ENCODE data around the gene HS6ST1.
A peak's percentile ranks its signal among the peaks of the same experiment; 100 is the strongest.

Gene HS6ST1

DNA sequence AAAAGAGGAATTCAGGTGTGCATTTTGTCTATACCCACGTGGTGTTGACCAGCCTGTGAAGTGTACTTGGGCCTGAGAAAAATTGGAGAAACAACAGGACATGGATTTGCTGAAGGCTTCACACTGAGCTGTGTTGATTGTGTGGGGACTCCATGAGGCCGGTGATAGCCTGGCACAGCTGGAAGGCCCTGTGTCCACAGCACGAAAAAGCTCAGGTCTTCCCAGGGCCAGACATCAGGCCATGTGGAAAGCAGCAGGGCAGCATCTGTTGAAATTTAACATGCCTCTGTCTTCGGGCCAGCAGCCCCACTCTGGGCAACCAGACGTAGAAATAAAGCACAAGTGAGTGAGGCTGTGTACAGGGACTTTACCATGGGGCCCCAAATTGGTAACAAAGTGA is 84.1 kb downstream of the HS6ST1 start:
- DNase-seq, result no peak
- Histone ChIP-seq H3K14ac (ENCODE audit: low read length in 2 of 2) (peak overlapping the region in 1 of 2 experiments; percentile 28), H3K4me1 (ENCODE audit: control insufficient read depth, insufficient read depth, low read depth, low read length) (peaks cover 15% of the 10 kb centered on the region), H2AK5ac (ENCODE audit: low read length, severe bottlenecking) (no peak overlapping the region), H3K4me3 (ENCODE audit: insufficient read depth in 1 of 2, low read depth in 1 of 2, low read length in 2 of 2) (no peak overlapping the region), H3K9me3 (ENCODE audit: control insufficient read depth, low read length) (no peaks in the 10 kb centered on the region), H3K4ac (ENCODE audit: low read depth in 1 of 2, low read length in 2 of 2) (no peak overlapping the region), H3K27ac (ENCODE audit: low read length, poor library complexity, severe bottlenecking) (no peak overlapping the region), H3K79me1 (replicated peaks; ENCODE audit: low read length, poor library complexity, severe bottlenecking) (no peaks in the 10 kb centered on the region), H3K18ac (ENCODE audit: low read depth in 1 of 2, low read length in 2 of 2) (no peak overlapping the region), H3K4me2 (ENCODE audit: low read length, poor library complexity, severe bottlenecking) (no peak overlapping the region), H3K36me3 (ENCODE audit: control insufficient read depth in 1 of 2, insufficient read depth in 2 of 2, low read depth in 1 of 2, low read length in 2 of 2) (no peaks in the 10 kb centered on the region), H2BK15ac (ENCODE audit: low read depth, poor library complexity, severe bottlenecking) (no peak overlapping the region), H2BK120ac (ENCODE audit: low read depth, low read length) (no peak overlapping the region), H2AFZ (ENCODE audit: low read depth, low read length) (no peak overlapping the region), H3K27me3 (ENCODE audit: control insufficient read depth in 1 of 2, insufficient read depth in 1 of 2, low read length in 2 of 2) (peaks cover 5 to 6% of the 10 kb centered on the region in 2 experiments), H3K9ac (ENCODE audit: low read length) (no peak overlapping the region), H4K8ac (ENCODE audit: low read length) (no peak overlapping the region), H3K23ac (ENCODE audit: low read length in 2 of 2) (no peak overlapping the region), H2BK5ac (ENCODE audit: low read depth, low read length, poor library complexity, severe bottlenecking) (no peak overlapping the region), H2BK12ac (ENCODE audit: low read length in 2 of 2) (no peak overlapping the region), H4K91ac (ENCODE audit: low read length) (no peak overlapping the region)
- 77% methylated on average over 5 of the region's 5 CpGs for WGBS

DNA sequence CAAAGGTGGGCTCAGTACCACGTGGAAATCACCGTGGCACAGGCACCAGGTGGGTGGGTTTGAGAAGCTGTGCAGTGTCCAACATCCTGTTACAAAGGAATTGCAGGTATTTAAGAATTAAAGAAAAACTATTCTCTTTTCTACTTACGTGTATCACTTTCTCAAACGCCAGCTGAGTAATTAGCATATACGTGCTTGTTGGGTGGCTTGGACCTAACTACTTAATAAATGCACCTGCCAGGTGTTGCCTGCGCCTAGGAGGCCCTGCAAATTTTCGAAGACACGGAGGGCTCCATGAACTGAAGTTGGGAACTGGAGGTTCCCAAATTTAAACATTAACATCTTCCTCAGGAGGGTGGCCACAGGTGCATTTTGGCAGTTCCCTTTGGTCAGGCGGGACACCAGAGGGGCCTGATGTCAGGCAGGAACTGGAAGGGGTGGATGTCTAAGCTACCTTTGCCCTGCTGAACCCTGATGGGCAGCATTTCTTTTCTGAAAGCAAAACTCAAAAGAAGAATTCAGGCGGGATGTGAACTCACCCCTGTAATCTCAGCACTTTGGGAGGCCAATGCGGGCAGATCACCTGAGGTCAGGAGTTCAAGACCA is 84.8 kb downstream of the HS6ST1 start:
- H3K4me3 ChIP-seq (ENCODE audit: insufficient read depth in 1 of 2, low read depth in 1 of 2, low read length in 2 of 2), result peak overlapping the region in 1 of 2 experiments; percentile 87
- no peak overlapping the region for H4K8ac ChIP-seq (ENCODE audit: low read length)
- no peak overlapping the region for H3K14ac ChIP-seq (ENCODE audit: low read length in 2 of 2)
- no peak overlapping the region for H2BK15ac ChIP-seq (ENCODE audit: low read depth, poor library complexity, severe bottlenecking)
- H3K27ac ChIP-seq (ENCODE audit: low read length, poor library complexity, severe bottlenecking), result no peak overlapping the region
- no peak overlapping the region for H2BK5ac ChIP-seq (ENCODE audit: low read depth, low read length, poor library complexity, severe bottlenecking)
- no peaks in the 10 kb centered on the region for H3K79me1 ChIP-seq (replicated peaks; ENCODE audit: low read length, poor library complexity, severe bottlenecking)
- peaks cover 15% of the 10 kb centered on the region for H3K4me1 ChIP-seq (ENCODE audit: control insufficient read depth, insufficient read depth, low read depth, low read length)
- H3K4ac ChIP-seq (ENCODE audit: low read depth in 1 of 2, low read length in 2 of 2), result no peak overlapping the region
- no peak overlapping the region for H2AK5ac ChIP-seq (ENCODE audit: low read length, severe bottlenecking)
- H2AFZ ChIP-seq (ENCODE audit: low read depth, low read length), result no peak overlapping the region
- H2BK12ac ChIP-seq (ENCODE audit: low read length in 2 of 2), result no peak overlapping the region
- DNase-seq, result no peak
- no peaks in the 10 kb centered on the region for H3K36me3 ChIP-seq (ENCODE audit: control insufficient read depth in 1 of 2, insufficient read depth in 2 of 2, low read depth in 1 of 2, low read length in 2 of 2)
- 48% methylated on average over 11 of the region's 11 CpGs for WGBS
- H3K4me2 ChIP-seq (ENCODE audit: low read length, poor library complexity, severe bottlenecking), result peak overlapping the region; percentile 100
- no peak overlapping the region for H2BK120ac ChIP-seq (ENCODE audit: low read depth, low read length)
- H3K9me3 ChIP-seq (ENCODE audit: control insufficient read depth, low read length), result no peaks in the 10 kb centered on the region
- no peak overlapping the region for H3K23ac ChIP-seq (ENCODE audit: low read length in 2 of 2)
- H4K91ac ChIP-seq (ENCODE audit: low read length), result no peak overlapping the region
- H3K27me3 ChIP-seq (ENCODE audit: control insufficient read depth in 1 of 2, insufficient read depth in 1 of 2, low read length in 2 of 2), result peaks cover 5 to 6% of the 10 kb centered on the region in 2 experiments
- no peak overlapping the region for H3K18ac ChIP-seq (ENCODE audit: low read depth in 1 of 2, low read length in 2 of 2)
- H3K9ac ChIP-seq (ENCODE audit: low read length), result no peak overlapping the region

DNA sequence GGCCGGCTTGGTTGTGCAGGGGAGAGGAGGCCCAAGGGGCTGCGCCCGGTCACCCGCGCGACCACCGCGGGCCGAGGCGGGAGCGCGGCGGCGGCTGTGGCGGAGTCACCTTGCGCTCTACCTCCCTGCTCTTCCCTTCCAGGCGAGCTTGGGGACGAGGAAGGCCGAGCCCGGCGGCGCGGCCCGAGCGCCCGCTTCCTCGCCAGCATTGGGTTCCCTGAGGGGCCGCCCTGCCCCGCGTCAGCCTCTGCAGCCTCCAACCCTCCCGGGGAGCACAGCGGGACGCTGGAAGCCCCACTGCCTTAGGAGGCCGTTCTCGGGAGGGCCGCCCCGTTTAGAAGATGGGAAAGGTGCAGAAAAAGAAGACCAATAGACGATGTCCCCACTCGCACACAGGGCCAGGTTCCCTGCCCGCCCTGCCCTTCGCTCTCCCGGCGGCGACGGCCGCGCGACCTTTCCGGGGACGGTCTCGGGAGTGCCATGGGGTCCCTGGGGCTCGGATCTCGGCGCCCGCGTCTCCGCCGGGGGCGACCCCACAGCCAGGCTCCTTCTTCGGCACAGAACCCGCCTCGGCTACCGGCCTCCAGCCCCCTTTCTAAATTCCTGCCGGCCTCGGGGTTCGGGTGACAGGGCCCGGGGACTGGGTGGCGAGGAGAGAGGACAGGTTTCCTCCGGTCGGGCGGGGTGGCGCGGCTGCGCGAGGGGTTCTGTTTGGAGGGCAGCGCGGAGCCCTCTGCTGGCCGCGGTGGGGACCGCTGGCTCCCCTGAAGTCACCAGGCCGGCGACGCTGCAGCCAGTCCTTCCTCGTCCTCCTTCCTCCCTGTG is 85.5 kb downstream of the HS6ST1 start:
- WGBS, result 2% methylated on average over 58 of the region's 84 CpGs

DNA sequence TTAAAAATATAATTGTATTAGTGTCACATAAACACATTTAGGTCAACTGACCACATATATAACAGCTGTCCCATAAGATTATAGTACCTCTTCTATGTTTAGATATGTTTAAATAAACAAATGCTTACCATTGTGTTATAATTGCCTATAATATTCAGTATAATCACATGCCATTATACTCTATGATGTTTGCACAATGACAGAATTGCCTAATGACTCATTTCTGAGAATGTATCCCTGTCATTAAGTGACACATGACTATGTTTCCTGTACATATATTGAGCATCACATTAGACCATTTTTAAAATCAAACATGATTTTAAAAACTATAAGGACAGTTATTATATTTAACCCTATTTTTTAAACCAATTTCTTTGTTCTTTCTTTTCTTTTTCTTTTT is 89.8 kb downstream of the HS6ST1 start:
- H2BK15ac ChIP-seq (ENCODE audit: low read depth, poor library complexity, severe bottlenecking), result no peak overlapping the region

More for the DNA sequence above, 85.5 kb downstream of the HS6ST1 start:
- peak overlapping the region; percentile 50 to 73 for H3K18ac ChIP-seq (ENCODE audit: low read depth in 1 of 2, low read length in 2 of 2)
- peak overlapping the region in 1 of 2 experiments; percentile 9 for H3K23ac ChIP-seq (ENCODE audit: low read length in 2 of 2)
- no peak overlapping the region for H3K4ac ChIP-seq (ENCODE audit: low read depth in 1 of 2, low read length in 2 of 2)
- H3K9ac ChIP-seq (ENCODE audit: low read length), result peak overlapping the region; percentile 79
- H3K27ac ChIP-seq (ENCODE audit: low read length, poor library complexity, severe bottlenecking), result no peak overlapping the region
- H3K9me3 ChIP-seq (ENCODE audit: control insufficient read depth, low read length), result no peaks in the 10 kb centered on the region
- H3K4me3 ChIP-seq (ENCODE audit: insufficient read depth in 1 of 2, low read depth in 1 of 2, low read length in 2 of 2), result peak overlapping the region; percentile 74 to 87
- H2BK15ac ChIP-seq (ENCODE audit: low read depth, poor library complexity, severe bottlenecking), result peak overlapping the region; percentile 60
- peaks cover 5 to 6% of the 10 kb centered on the region in 2 experiments for H3K27me3 ChIP-seq (ENCODE audit: control insufficient read depth in 1 of 2, insufficient read depth in 1 of 2, low read length in 2 of 2)
- H4K8ac ChIP-seq (ENCODE audit: low read length), result peak overlapping the region; percentile 47
- DNase-seq, result peak; percentile 77
- no peaks in the 10 kb centered on the region for H3K79me1 ChIP-seq (replicated peaks; ENCODE audit: low read length, poor library complexity, severe bottlenecking)
- H3K4me2 ChIP-seq (ENCODE audit: low read length, poor library complexity, severe bottlenecking), result peak overlapping the region; percentile 100
- peaks cover 15% of the 10 kb centered on the region for H3K4me1 ChIP-seq (ENCODE audit: control insufficient read depth, insufficient read depth, low read depth, low read length)
- peak overlapping the region; percentile 64 for H2BK120ac ChIP-seq (ENCODE audit: low read depth, low read length)
- no peak overlapping the region for H2AK5ac ChIP-seq (ENCODE audit: low read length, severe bottlenecking)
- H3K36me3 ChIP-seq (ENCODE audit: control insufficient read depth in 1 of 2, insufficient read depth in 2 of 2, low read depth in 1 of 2, low read length in 2 of 2), result no peaks in the 10 kb centered on the region
- H2AFZ ChIP-seq (ENCODE audit: low read depth, low read length), result peak overlapping the region; percentile 54
- H2BK5ac ChIP-seq (ENCODE audit: low read depth, low read length, poor library complexity, severe bottlenecking), result no peak overlapping the region
- H4K91ac ChIP-seq (ENCODE audit: low read length), result peak overlapping the region; percentile 53
- H2BK12ac ChIP-seq (ENCODE audit: low read length in 2 of 2), result peak overlapping the region; percentile 32 to 51
- H3K14ac ChIP-seq (ENCODE audit: low read length in 2 of 2), result peak overlapping the region in 1 of 2 experiments; percentile 73

More for the DNA sequence above, 89.8 kb downstream of the HS6ST1 start:
- Histone ChIP-seq H3K4me1 (ENCODE audit: control insufficient read depth, insufficient read depth, low read depth, low read length) (peaks cover 9% of the 10 kb centered on the region), H2BK5ac (ENCODE audit: low read depth, low read length, poor library complexity, severe bottlenecking) (no peak overlapping the region), H3K9ac (ENCODE audit: low read length) (no peak overlapping the region), H3K18ac (ENCODE audit: low read depth in 1 of 2, low read length in 2 of 2) (no peak overlapping the region), H3K23ac (ENCODE audit: low read length in 2 of 2) (no peak overlapping the region), H3K27ac (ENCODE audit: low read length, poor library complexity, severe bottlenecking) (no peak overlapping the region), H3K4ac (ENCODE audit: low read depth in 1 of 2, low read length in 2 of 2) (no peak overlapping the region), H2AFZ (ENCODE audit: low read depth, low read length) (no peak overlapping the region), H3K27me3 (ENCODE audit: control insufficient read depth in 1 of 2, insufficient read depth in 1 of 2, low read length in 2 of 2) (peaks cover 5 to 6% of the 10 kb centered on the region in 2 experiments), H3K9me3 (ENCODE audit: control insufficient read depth, low read length) (no peaks in the 10 kb centered on the region), H2BK12ac (ENCODE audit: low read length in 2 of 2) (no peak overlapping the region), H3K79me1 (replicated peaks; ENCODE audit: low read length, poor library complexity, severe bottlenecking) (no peaks in the 10 kb centered on the region), H2BK120ac (ENCODE audit: low read depth, low read length) (no peak overlapping the region), H2AK5ac (ENCODE audit: low read length, severe bottlenecking) (no peak overlapping the region), H3K14ac (ENCODE audit: low read length in 2 of 2) (no peak overlapping the region), H4K8ac (ENCODE audit: low read length) (no peak overlapping the region), H4K91ac (ENCODE audit: low read length) (no peak overlapping the region), H3K4me2 (ENCODE audit: low read length, poor library complexity, severe bottlenecking) (no peak overlapping the region), H3K4me3 (ENCODE audit: insufficient read depth in 1 of 2, low read depth in 1 of 2, low read length in 2 of 2) (no peak overlapping the region), H3K36me3 (ENCODE audit: control insufficient read depth in 1 of 2, insufficient read depth in 2 of 2, low read depth in 1 of 2, low read length in 2 of 2) (no peaks in the 10 kb centered on the region)
- DNase-seq, result peak; percentile 24
